Activated CD8-positive, alpha-beta memory T cell treated with anti-CD3 and anti-CD28 coated beads, Interleukin-2, amount 50 U/mL, for 4 hours (primary cell): ENCODE results near the gene NADSYN1.
A peak's percentile ranks its signal among the peaks of the same experiment; 100 is the strongest.

Experiments
- DNase-seq: peaks from one replicate; pipeline ENCODE4 v3.0.0-alpha.2; 2020

NADSYN1 gene

GRCh38 chr11:71451596-71452198 lies 1.3 kb upstream of the NADSYN1 start:
- no peak for DNase-seq

- peak; percentile 46 for DNase-seq
Observed at GRCh38 chr11:71452199-71453036, 585 bp upstream of the NADSYN1 start.

- no peak for DNase-seq
Observed at GRCh38 chr11:71453918-71454304, 908 bp downstream of the NADSYN1 start.

GRCh38 chr11:71454470-71455113 lies 1.6 kb downstream of the NADSYN1 start:
- peak; percentile 41 for DNase-seq

GRCh38 chr11:71456294-71456693 lies 3.3 kb downstream of the NADSYN1 start:
- DNase-seq, result no peak

GRCh38 chr11:71456831-71457230 lies 3.8 kb downstream of the NADSYN1 start:
- no peak for DNase-seq

GRCh38 chr11:71458146-71459070 lies 5.4 kb downstream of the NADSYN1 start:
- no peak for DNase-seq

GRCh38 chr11:71459076-71459766 lies 6.2 kb downstream of the NADSYN1 start:
- DNase-seq, result no peak

- DNase-seq, result no peak
Observed at GRCh38 chr11:71459767-71460320, 6.8 kb downstream of the NADSYN1 start.

GRCh38 chr11:71461696-71462095 lies 8.7 kb downstream of the NADSYN1 start:
- no peak for DNase-seq

- no peak for DNase-seq
Observed at GRCh38 chr11:71462726-71463125, 9.7 kb downstream of the NADSYN1 start.

GRCh38 chr11:71463331-71464211 lies 10.6 kb downstream of the NADSYN1 start:
- DNase-seq, result no peak

- no peak for DNase-seq
Observed at GRCh38 chr11:71465054-71465453, 12.1 kb downstream of the NADSYN1 start.

GRCh38 chr11:71466358-71466757 lies 13.4 kb downstream of the NADSYN1 start:
- no peak for DNase-seq

GRCh38 chr11:71467164-71467563 lies 14.2 kb downstream of the NADSYN1 start:
- no peak for DNase-seq

GRCh38 chr11:71470946-71471345 lies 17.9 kb downstream of the NADSYN1 start:
- DNase-seq, result no peak

- DNase-seq, result no peak
Observed at GRCh38 chr11:71472357-71472885, 19.4 kb downstream of the NADSYN1 start.

- DNase-seq, result no peak
Observed at GRCh38 chr11:71472941-71473792, 20.2 kb downstream of the NADSYN1 start.

- no peak for DNase-seq
Observed at GRCh38 chr11:71473793-71474080, 20.7 kb downstream of the NADSYN1 start.
